Ovary (tissue), 9 donors: Measurements from ENCODE around the gene FBN1. TPM values are rescaled to one million over a fixed set of nuclear protein-coding genes. Genes with fewer than 3 reads are reported as not detected.

Experiments used
- DNase-seq, 5 donors: peaks; one replicate each; pipeline ENCODE4 v3.0.0-alpha.2; 2019 to 2020
- H3K27ac ChIP-seq, 2 donors: fragments of 200-600 bp; one replicate each; pipeline versions ENCODE4 v1.5.1 to v1.8.0; 2019 to 2022
- H3K27me3 ChIP-seq: fragments of 200-600 bp; one replicate; pipeline ENCODE4 v1.8.0; 2022
- H3K36me3 ChIP-seq: fragments of 200-600 bp; sonication (generic); one replicate; pipeline ENCODE4 v1.5.1; 2019
- H3K4me1 ChIP-seq: one replicate; pipeline ENCODE4 v1.8.1; 2013; ENCODE audit warnings: mild to moderate bottlenecking, moderate library complexity; ENCODE audit not compliant: insufficient read depth
- H3K4me3 ChIP-seq: fragments of 200-600 bp; sonication (generic); one replicate; pipeline ENCODE4 v1.5.1; 2017
- H3K9me3 ChIP-seq, 2 donors: fragments of 200-600 bp in 1 of 2; sonication (generic) in 1 of 2; one replicate each; pipeline versions ENCODE4 v1.5.1 to v1.8.1; 2013 to 2019; ENCODE audit warnings: mild to moderate bottlenecking in 1 of 2, moderate library complexity in 1 of 2
- CTCF ChIP-seq, 3 donors: fragments of 450-650 bp in 2 of 3; fragments of 200-600 bp in 1 of 3; IDR thresholded peaks; one replicate each; pipeline versions ENCODE4 v1.5.1 to v1.8.0; 2016 to 2022; ENCODE audit warnings: antibody characterized with exemption in 3 of 3, mild to moderate bottlenecking in 1 of 3
- EP300 ChIP-seq: sonication (generic); formaldehyde crosslinking; IDR thresholded peaks from one replicate; pipeline ENCODE4 v1.6.1; 2017; ENCODE audit warnings: antibody characterized with exemption
- POLR2A ChIP-seq: fragments of 450-650 bp; IDR thresholded peaks from one replicate; pipeline ENCODE4 v1.6.1; 2017; ENCODE audit warnings: antibody characterized with exemption, mild to moderate bottlenecking, moderate library complexity
- WGBS, 3 donors: extraction: QIAGEN DNeasy Blood & Tissue Kit in 1 of 3; methylation state at CpG; one replicate each; pipeline versions ENCODE4 v1.1.5 to v1.1.7; 2013 to 2017; 5-methylcytosine and 5-hydroxymethylcytosine counted together
- intact Hi-C, 4 donors: fragments of 100-400 bp; cut with DNase I; formaldehyde crosslinking; loops; one replicate each; pipeline versions ENCODE4 v1.11.0 to v1.15.1; 2022 to 2023
- polyA plus RNA-seq, 2 donors: library from polyadenylated mRNA; stranded (reverse); fragments of 200-250 nt in 1 of 2; fragments of 350-450 nt in 1 of 2; fragmentation: Illumina TruSeq in 1 of 2; extraction: RNeasy Lipid Tissue Mini Kit (QIAGEN cat#74804) in 1 of 2; gene quantifications; one replicate each; pipeline ENCODE4 v1.2.3, GENCODE V29; 2013 to 2014
- total RNA-seq, 7 donors: library from RNA; depleted of rRNA in 2 of 7; stranded (reverse); fragments of >200 nt in 2 of 7; fragmentation: NEBNext Ultra II Directional in 3 of 7; extraction: Animal tissue kit (Norgen Biotek cat#: 25700) in 3 of 7; gene quantifications; one replicate each; pipeline versions ENCODE4 v1.1.0 to v1.2.4, GENCODE V29; 2016 to 2023
- donor health status: DM: no; HTN: no; CAD: no; lungs with moderate emphysema.
- donor health status: DM: no; HTN: no; CAD: no.
- donor health status: Bipolar disorder and iron deficiency.
- donor health status: DM: yes; HTN: yes; CAD: no.
- donor health status: DM: no; HTN: no; CAD: no.
- donor health status: DM: yes; HTN: yes; CAD: no.

The FBN1 gene
- total and polyA plus RNA-seq, 9 donors = 62.5 to 159 (median 97.4) TPM

GRCh38 chr15:48533982-48534381 lies 111.5 kb downstream of the FBN1 start:
- no peaks in the 10 kb centered on the region for H3K27me3 ChIP-seq
- H3K36me3 ChIP-seq = no peaks in the 10 kb centered on the region
- no peak overlapping the region for H3K27ac ChIP-seq
- WGBS, 3 donors = 24 to 34% (median 27%) methylated on average over 2 of the region's 2 CpGs
- peaks cover 12% of the 10 kb centered on the region for H3K4me1 ChIP-seq
- DNase-seq = no peak
- intact Hi-C loops = loop anchor here in 1 of 4 donors (10.0 kb wide), 1 partner anchor 111 kb away; the partner anchor contains the start of gene FBN1
- no peak overlapping the region for H3K4me3 ChIP-seq
- no peaks in the 10 kb centered on the region for H3K9me3 ChIP-seq
- TF ChIP-seq POLR2A (no peak), CTCF (IDR thresholded peaks at IDR 0.05) (no peak), EP300 (no peak)

GRCh38 chr15:48532946-48533345 lies 112.6 kb downstream of the FBN1 start:
- Histone ChIP-seq H3K9me3 (no peaks in the 10 kb centered on the region), H3K36me3 (no peaks in the 10 kb centered on the region), H3K27ac (no peak overlapping the region), H3K4me1 (peaks cover 11% of the 10 kb centered on the region), H3K4me3 (no peak overlapping the region), H3K27me3 (no peaks in the 10 kb centered on the region)
- TF ChIP-seq EP300 (no peak), CTCF (IDR thresholded peaks at IDR 0.05) (no peak), POLR2A (no peak)
- no peak for DNase-seq
- intact Hi-C loops = loop anchor here in 1 of 4 donors (10.0 kb wide), 1 partner anchor 112 kb away; the partner anchor contains the start of gene FBN1

- Histone ChIP-seq H3K27me3 (no peaks in the 10 kb centered on the region), H3K27ac (no peak overlapping the region), H3K36me3 (no peaks in the 10 kb centered on the region), H3K4me3 (no peak overlapping the region), H3K9me3 (no peaks in the 10 kb centered on the region), H3K4me1 (peaks cover 3% of the 10 kb centered on the region)
- DNase-seq = no peak
- WGBS, 3 donors = 88 to 93% (median 88%) methylated on average over 4 of the region's 4 CpGs
- intact Hi-C loops = loop anchor here in 1 of 4 donors (10.0 kb wide), 1 partner anchor 114 kb away; the partner anchor contains the start of gene FBN1
- no peak for TF ChIP-seq POLR2A
- TF ChIP-seq EP300 = no peak
- TF ChIP-seq CTCF (IDR thresholded peaks at IDR 0.05) = no peak
Observed at GRCh38 chr15:48530528-48530927, 115.0 kb downstream of the FBN1 start.

GRCh38 chr15:48528921-48529320 lies 116.6 kb downstream of the FBN1 start:
- H3K27me3 ChIP-seq = no peaks in the 10 kb centered on the region
- TF ChIP-seq EP300 = no peak
- H3K9me3 ChIP-seq = no peaks in the 10 kb centered on the region
- WGBS, 3 donors = 85 to 90% (median 87%) methylated on average over 4 of the region's 4 CpGs
- H3K27ac ChIP-seq = no peak overlapping the region
- intact Hi-C loops = no loop called here
- H3K36me3 ChIP-seq = no peaks in the 10 kb centered on the region
- no peak for DNase-seq
- no peak overlapping the region for H3K4me3 ChIP-seq
- H3K4me1 ChIP-seq = no peaks in the 10 kb centered on the region

- H3K36me3 ChIP-seq = no peaks in the 10 kb centered on the region
- H3K9me3 ChIP-seq = no peaks in the 10 kb centered on the region
- no peak for DNase-seq
- WGBS, 3 donors = 43 to 56% (median 51%) methylated on average over 2 of the region's 2 CpGs
- TF ChIP-seq CTCF (IDR thresholded peaks at IDR 0.05) (no peak), EP300 (no peak), POLR2A (no peak)
- intact Hi-C loops = no loop called here
- H3K27me3 ChIP-seq = no peaks in the 10 kb centered on the region
- H3K27ac ChIP-seq = no peak overlapping the region
- H3K4me1 ChIP-seq = no peaks in the 10 kb centered on the region
- H3K4me3 ChIP-seq = no peak overlapping the region
Observed at GRCh38 chr15:48527517-48527916, 118.0 kb downstream of the FBN1 start.
